ENCODE measurements around the gene HNRNPA0.

HNRNPA0 gene

GRCh38 chr5:137754188-137754960 lies at the start of gene HNRNPA0:
TSS of gene HNRNPA0 (minus strand) at chr5:137754363. CDS start at chr5:137754066, 297 bp downstream.
- no peak for TF ChIP-seq GATA2 (IDR thresholded peaks at IDR 0.05; ENCODE audit: low read depth, low read length)
- TF ChIP-seq GATA3 (IDR thresholded peaks at IDR 0.05; ENCODE audit: low read depth, low read length): no peak

- TF ChIP-seq GATA2 (IDR thresholded peaks at IDR 0.05; ENCODE audit: low read depth, low read length) (no peak), GATA3 (IDR thresholded peaks at IDR 0.05; ENCODE audit: low read depth, low read length) (no peak)
Measured at GRCh38 chr5:137802282-137803210, 48.4 kb upstream of the HNRNPA0 start.

GRCh38 chr5:137800700-137801411 lies 46.7 kb upstream of the HNRNPA0 start:
- TF ChIP-seq GATA3 (IDR thresholded peaks at IDR 0.05; ENCODE audit: low read depth, low read length) (no peak), GATA2 (IDR thresholded peaks at IDR 0.05; ENCODE audit: low read depth, low read length) (no peak)

GRCh38 chr5:137796279-137796678 lies 42.1 kb upstream of the HNRNPA0 start:
- TF ChIP-seq GATA3 (IDR thresholded peaks at IDR 0.05; ENCODE audit: low read depth, low read length) (no peak), GATA2 (IDR thresholded peaks at IDR 0.05; ENCODE audit: low read depth, low read length) (no peak)

GRCh38 chr5:137794863-137795262 lies 40.7 kb upstream of the HNRNPA0 start:
- TF ChIP-seq GATA2 (IDR thresholded peaks at IDR 0.05; ENCODE audit: low read depth, low read length) (no peak), GATA3 (IDR thresholded peaks at IDR 0.05; ENCODE audit: low read depth, low read length) (no peak)

GRCh38 chr5:137792303-137792702 lies 38.1 kb upstream of the HNRNPA0 start:
- TF ChIP-seq GATA3 (IDR thresholded peaks at IDR 0.05; ENCODE audit: low read depth, low read length): no peak
- TF ChIP-seq GATA2 (IDR thresholded peaks at IDR 0.05; ENCODE audit: low read depth, low read length): no peak

- TF ChIP-seq GATA3 (IDR thresholded peaks at IDR 0.05; ENCODE audit: low read depth, low read length) (no peak), GATA2 (IDR thresholded peaks at IDR 0.05; ENCODE audit: low read depth, low read length) (no peak)
Measured at GRCh38 chr5:137791799-137792198, 37.6 kb upstream of the HNRNPA0 start.

- no peak for TF ChIP-seq GATA2 (IDR thresholded peaks at IDR 0.05; ENCODE audit: low read depth, low read length)
- TF ChIP-seq GATA3 (IDR thresholded peaks at IDR 0.05; ENCODE audit: low read depth, low read length): no peak
Measured at GRCh38 chr5:137791387-137791786, 37.2 kb upstream of the HNRNPA0 start.

GRCh38 chr5:137782984-137783536 lies 28.9 kb upstream of the HNRNPA0 start:
- TF ChIP-seq GATA3 (IDR thresholded peaks at IDR 0.05; ENCODE audit: low read depth, low read length) (no peak), GATA2 (IDR thresholded peaks at IDR 0.05; ENCODE audit: low read depth, low read length) (no peak)

- TF ChIP-seq GATA3 (IDR thresholded peaks at IDR 0.05; ENCODE audit: low read depth, low read length): no peak
- TF ChIP-seq GATA2 (IDR thresholded peaks at IDR 0.05; ENCODE audit: low read depth, low read length): no peak
Measured at GRCh38 chr5:137782055-137782454, 27.9 kb upstream of the HNRNPA0 start.

GRCh38 chr5:137778772-137779564 lies 24.8 kb upstream of the HNRNPA0 start:
- TF ChIP-seq GATA3 (IDR thresholded peaks at IDR 0.05; ENCODE audit: low read depth, low read length) (no peak), GATA2 (IDR thresholded peaks at IDR 0.05; ENCODE audit: low read depth, low read length) (no peak)

- TF ChIP-seq GATA3 (IDR thresholded peaks at IDR 0.05; ENCODE audit: low read depth, low read length) (no peak), GATA2 (IDR thresholded peaks at IDR 0.05; ENCODE audit: low read depth, low read length) (no peak)
Measured at GRCh38 chr5:137761566-137761965, 7.4 kb upstream of the HNRNPA0 start.

Measured in SH-SY5Y (cell line).